ENCODE measurements around the gene FOXK1. TPM values are rescaled to one million over a fixed set of nuclear protein-coding genes. Genes with fewer than 3 reads are reported as not detected.
A peak's percentile ranks its signal among the peaks of the same experiment; 100 is the strongest.

FOXK1 gene
- total and polyA plus RNA-seq, 9 of the 15 experiments (the other 6 are each of a cell fraction or from before 2014, with no cell fraction given) = 0.32 to 45.5 (median 8.1) TPM

DNA sequence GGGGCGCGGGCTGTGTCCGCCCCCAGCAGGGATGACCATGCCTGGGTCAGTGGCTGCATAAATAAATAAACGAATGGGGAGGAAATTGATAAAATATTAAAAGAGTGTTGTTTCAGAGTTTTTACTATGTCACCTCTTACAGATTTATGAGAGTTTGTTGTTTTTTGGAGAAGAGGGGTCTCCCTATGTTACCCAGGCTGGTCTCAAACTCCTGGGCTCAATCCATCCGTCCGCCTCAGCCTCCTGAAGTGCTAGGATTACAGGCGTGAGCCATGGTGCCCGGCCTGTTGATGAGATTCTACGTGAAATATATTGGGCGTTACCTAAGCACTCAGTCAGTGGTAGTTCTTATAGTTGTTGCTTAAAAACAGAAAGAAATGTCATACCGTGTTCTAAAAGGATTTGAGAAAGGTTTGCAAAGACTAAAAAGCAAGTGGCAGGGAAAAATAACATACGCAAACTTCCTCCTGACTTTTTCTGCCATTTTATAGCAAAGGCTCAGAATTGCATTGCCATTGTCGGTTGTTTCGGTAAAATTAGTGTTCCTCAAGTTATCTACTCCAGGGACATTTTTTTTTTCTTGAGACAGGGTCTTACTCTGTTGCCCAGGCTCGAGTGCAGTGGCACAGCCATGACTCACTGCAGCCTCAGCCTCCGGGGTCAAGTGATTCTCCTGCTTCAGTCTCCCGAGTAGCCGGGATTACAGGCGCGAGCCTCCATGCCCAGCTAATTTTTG is 39.5 kb upstream of the FOXK1 start (continued):
- TF ChIP-seq NR2C2 (CRISPR knock-in tag; IDR thresholded peaks at IDR 0.05) (no peak), NR2C2 (tag; IDR thresholded peaks at IDR 0.05) (peak; percentile 55; the same call in 1 of the 2 replicates), HINFP (tag; conservative IDR thresholded peaks at IDR 0.05; ENCODE audit: low read depth) (no peak), RREB1 (CRISPR knock-in tag; IDR thresholded peaks at IDR 0.05) (no peak), ETV6 (IDR thresholded peaks at IDR 0.05; ENCODE audit: borderline replicate concordance in 1 of 2, low read depth in 2 of 2, low read length in 1 of 2) (no peak), ETV6 (CRISPR knock-in tag; IDR thresholded peaks at IDR 0.05; ENCODE audit: borderline replicate concordance) (no peak), SRSF1 (IDR thresholded peaks at IDR 0.05; ENCODE audit: low read depth, low read length) (no peak), NR2F6 (CRISPR knock-in tag; IDR thresholded peaks at IDR 0.05) (no peak), WHSC1 (IDR thresholded peaks at IDR 0.05; ENCODE audit: low read length) (no peak), ZFP1 (CRISPR knock-in tag; IDR thresholded peaks at IDR 0.05) (no peak), LCOR (CRISPR knock-in tag; IDR thresholded peaks at IDR 0.05) (no peak), PCBP1 (IDR thresholded peaks at IDR 0.05; ENCODE audit: low read depth, low read length, poor library complexity, severe bottlenecking) (no peak), ZNF507 (tag; conservative IDR thresholded peaks at IDR 0.05) (no peak), POU5F1 (IDR thresholded peaks at IDR 0.05; ENCODE audit: borderline replicate concordance, low read depth, low read length, partially characterized antibody) (no peak)
- TF ChIP-seq, protein P1, sequence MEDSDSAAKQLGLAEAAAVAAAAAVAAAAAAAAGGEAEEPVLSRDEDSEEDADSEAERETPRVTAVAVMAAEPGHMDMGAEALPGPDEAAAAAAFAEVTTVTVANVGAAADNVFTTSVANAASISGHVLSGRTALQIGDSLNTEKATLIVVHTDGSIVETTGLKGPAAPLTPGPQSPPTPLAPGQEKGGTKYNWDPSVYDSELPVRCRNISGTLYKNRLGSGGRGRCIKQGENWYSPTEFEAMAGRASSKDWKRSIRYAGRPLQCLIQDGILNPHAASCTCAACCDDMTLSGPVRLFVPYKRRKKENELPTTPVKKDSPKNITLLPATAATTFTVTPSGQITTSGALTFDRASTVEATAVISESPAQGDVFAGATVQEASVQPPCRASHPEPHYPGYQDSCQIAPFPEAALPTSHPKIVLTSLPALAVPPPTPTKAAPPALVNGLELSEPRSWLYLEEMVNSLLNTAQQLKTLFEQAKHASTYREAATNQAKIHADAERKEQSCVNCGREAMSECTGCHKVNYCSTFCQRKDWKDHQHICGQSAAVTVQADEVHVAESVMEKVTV (CRISPR knock-in tag; IDR thresholded peaks at IDR 0.05) = no peak

Measured in K562 (cell line).